Activated CD4-positive, alpha-beta T cell treated with anti-CD3 and anti-CD28 coated beads, Interleukin-2, Interleukin-4, amounts not matched to agents 100 ng/mL and 50 ng/mL, durations not matched to agents 16 hours and 8 hours (primary cell): ENCODE measurements around the gene COL9A2.
A peak's percentile ranks its signal among the peaks of the same experiment; 100 is the strongest.

ENCODE experiments used
- DNase-seq: peaks from one replicate; pipeline ENCODE4 v3.0.0-alpha.2; 2020; ENCODE audit warnings: low spot score

The COL9A2 gene

GRCh38 chr1:40257688-40258444, 59.2 kb downstream of the COL9A2 start, which contains the start of gene ZMPSTE24:
Gene ZMPSTE24, plus strand, starts transcription at chr1:40258236. Its CDS starts 36 bp downstream, at chr1:40258272.
- peak; percentile 98 for DNase-seq

GRCh38 chr1:40257313-40257687, 59.8 kb downstream of the COL9A2 start:
- DNase-seq = no peak

- DNase-seq = no peak
Measured at GRCh38 chr1:40256401-40257084, 60.5 kb downstream of the COL9A2 start.

- no peak for DNase-seq
Measured at GRCh38 chr1:40255231-40255630, 61.9 kb downstream of the COL9A2 start.

GRCh38 chr1:40252601-40253000, 64.5 kb downstream of the COL9A2 start:
- no peak for DNase-seq

DNA sequence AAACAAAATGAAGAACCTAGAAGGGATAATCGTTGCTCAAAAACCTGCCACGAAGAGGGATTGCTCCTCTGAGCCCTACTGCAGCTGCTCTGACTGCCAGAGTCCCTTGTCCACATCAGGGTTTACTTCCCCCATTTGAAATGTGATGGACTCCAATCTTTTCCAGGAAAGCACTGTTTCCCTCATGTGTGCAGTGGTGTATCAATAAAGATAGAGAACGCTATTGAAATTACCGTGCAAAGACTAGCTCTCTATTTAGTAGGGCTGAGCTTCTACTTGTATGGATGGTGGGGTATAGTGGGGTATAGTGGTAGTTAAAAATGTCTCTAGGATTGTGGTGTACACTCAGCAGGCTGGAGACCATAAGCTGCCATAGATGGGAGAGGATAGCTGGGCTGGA, 65.6 kb downstream of the COL9A2 start:
- DNase-seq = no peak
